GM12878 (cell line): Measurements from ENCODE around the gene ENAH. TPM values are rescaled to one million over a fixed set of nuclear protein-coding genes. Genes with fewer than 3 reads are reported as not detected.

Experiments
- ATAC-seq: fragments of 200-7000 bp; cut with Tn5 transposase; 3 replicates; pipeline ENCODE4 v1.9.1; 2020; ENCODE audit warnings: mild to moderate bottlenecking, moderate library complexity
- BruUV-seq: library from RNA; stranded (reverse); fragments of 400-500 nt; replicated peaks from 2 replicates; lab custom pipeline; 2021; lab: Mats Ljungman, UMichigan
- CTCF ChIA-PET: fragments of 300-600 bp; sonication (Branson Sonifier 250); formaldehyde crosslinking; extraction: SDS; loops from one replicate; lab custom pipeline; 2021; ENCODE audit warnings: inconsistent platforms; lab: Yijun Ruan, JAX
- POLR2A ChIA-PET: fragments of 350-600 bp; formaldehyde crosslinking; extraction: SDS; loops from one replicate; lab custom pipeline; 2021; ENCODE audit warnings: inconsistent platforms; lab: Charles Lee
- RAD21 ChIA-PET: fragments of 300-600 bp; sonication (Branson Sonifier 250); formaldehyde crosslinking; loops from one replicate; lab custom pipeline; 2023; ENCODE audit warnings: antibody characterized with exemption; ENCODE audit not compliant: unreplicated experiment; lab: Charles Lee
- SMC1A ChIA-PET: fragments of 300-600 bp; sonication (Branson Sonifier 250); formaldehyde crosslinking; loops from one replicate; lab custom pipeline; 2023; ENCODE audit not compliant: unreplicated experiment, uncharacterized antibody; lab: Charles Lee
- DNase-seq: peaks from one replicate; pipeline ENCODE4 v3.0.0-alpha.2; 2011; ENCODE audit warnings: low read depth, low spot score
- FAIRE-seq: peaks from 3 replicates; lab custom pipeline; 2011; peaks lifted over from hg19 to GRCh38; lab: Jason Lieb, UNC
- H2AFZ ChIP-seq: 2 replicates; pipeline ENCODE4 v1.6.0; 2011; ENCODE audit warnings: low read depth, low read length, control low read depth; ENCODE audit not compliant: control insufficient read depth
- H3K27ac ChIP-seq: 2 replicates; pipeline ENCODE4 v1.5.1; 2011; ENCODE audit warnings: control low read depth; ENCODE audit not compliant: control insufficient read depth, insufficient read depth
- H3K27me3 ChIP-seq, 2 experiments: replicated peaks in 1 of 2; 2 replicates each; pipeline versions ENCODE4 v1.6.0 to v1.6.1; 2011; ENCODE audit warnings: low read length in 1 of 2; ENCODE audit not compliant: control insufficient read depth in 2 of 2, insufficient read depth in 2 of 2
- H3K36me3 ChIP-seq, 2 experiments: 2 replicates each; pipeline ENCODE4 v1.5.1; 2011; ENCODE audit warnings: low read length in 1 of 2; ENCODE audit not compliant: control insufficient read depth in 2 of 2, insufficient read depth in 2 of 2
- H3K4me1 ChIP-seq: 2 replicates; pipeline ENCODE4 v1.6.1; 2011; ENCODE audit warnings: mild to moderate bottlenecking, low read length, moderate library complexity, mixed read lengths; ENCODE audit not compliant: control insufficient read depth, insufficient read depth
- H3K4me2 ChIP-seq: 2 replicates; pipeline ENCODE4 v1.6.0; 2011; ENCODE audit warnings: control low read depth; ENCODE audit not compliant: control insufficient read depth, insufficient read depth
- H3K4me3 ChIP-seq: fragments of 200-600 bp; sonication (generic); 2 replicates; pipeline ENCODE4 v1.5.1; 2016
- H3K79me2 ChIP-seq: 2 replicates; pipeline ENCODE4 v1.6.0; 2011; ENCODE audit warnings: low read length; ENCODE audit not compliant: control insufficient read depth, insufficient read depth
- H3K9ac ChIP-seq: 2 replicates; pipeline ENCODE4 v1.8.0; 2011; ENCODE audit warnings: low read length, control low read depth, mixed read lengths; ENCODE audit not compliant: control insufficient read depth, insufficient read depth
- H3K9me3 ChIP-seq: replicated peaks from 3 replicates; pipeline ENCODE4 v1.5.1; 2011; ENCODE audit warnings: mild to moderate bottlenecking, low read length; ENCODE audit not compliant: control insufficient read depth, insufficient read depth
- H4K20me1 ChIP-seq: 2 replicates; pipeline ENCODE4 v1.6.0; 2011; ENCODE audit not compliant: control insufficient read depth, insufficient read depth
- ATF7 ChIP-seq: fragments of 450-650 bp; IDR thresholded peaks from 2 replicates; pipeline ENCODE4 v1.6.1; 2016; ENCODE audit warnings: low read depth, mild to moderate bottlenecking
- IKZF1 ChIP-seq: fragments of 450-650 bp; conservative IDR thresholded peaks from 2 replicates; pipeline ENCODE4 v1.6.1; 2017; ENCODE audit warnings: antibody characterized with exemption, mild to moderate bottlenecking
- MEF2B ChIP-seq: fragments of 450-650 bp; IDR thresholded peaks from 2 replicates; pipeline ENCODE4 v1.6.1; 2018; ENCODE audit warnings: mild to moderate bottlenecking, moderate library complexity; ENCODE audit not compliant: partially characterized antibody, poor library complexity, severe bottlenecking
- NBN ChIP-seq: fragments of 450-650 bp; IDR thresholded peaks from 2 replicates; pipeline ENCODE4 v1.6.1; 2016
- NKRF ChIP-seq: fragments of 450-650 bp; conservative IDR thresholded peaks from 2 replicates; pipeline ENCODE4 v1.6.1; 2017; ENCODE audit warnings: mild to moderate bottlenecking, moderate library complexity
- NR2C1 ChIP-seq: fragments of 450-650 bp; IDR thresholded peaks from 2 replicates; pipeline ENCODE4 v1.6.1; 2017; ENCODE audit warnings: antibody characterized with exemption, mild to moderate bottlenecking, moderate library complexity
- POU2F2 ChIP-seq: IDR thresholded peaks from 3 replicates; pipeline ENCODE4 v1.6.1; 2011; ENCODE audit warnings: low read depth, mild to moderate bottlenecking, low read length, borderline replicate concordance
- PRDM15 ChIP-seq: fragments of 450-650 bp; formaldehyde crosslinking; IDR thresholded peaks from 2 replicates; pipeline ENCODE4 v1.4.0; 2020; ENCODE audit warnings: mild to moderate bottlenecking, moderate library complexity
- RCOR1 ChIP-seq: conservative IDR thresholded peaks from 2 replicates; pipeline ENCODE4 v1.6.1; 2012; ENCODE audit warnings: low read depth, low read length, improper control_type of control experiment
- WGBS: methylation state at CpG from one replicate; pipeline ENCODE4 v1.1.6; 2016; ENCODE audit warnings: low lambda C conversion rate; ENCODE audit not compliant: insufficient replicate concordance, insufficient coverage; ENCODE audit errors: missing lambda C conversion rate; 5-methylcytosine and 5-hydroxymethylcytosine counted together
- in situ Hi-C: fragments of 300-500 bp; cut with MboI; formaldehyde crosslinking; loops from 9 replicates; pipeline ENCODE4 v1.14.3; 2018; ENCODE audit warnings: mixed read lengths
- intact Hi-C: fragments of 100-400 bp; cut with micrococcal nuclease; formaldehyde crosslinking; loops from one replicate; pipeline ENCODE4 v1.14.2; 2022; ENCODE audit not compliant: unreplicated experiment
- polyA plus RNA-seq, 11 experiments: library from polyadenylated mRNA; depleted of rRNA in 4 of 11; unstranded in 6 of 11; stranded (reverse) in 5 of 11; fragments of >200 nt; fragmentation: Nextera tagmentation in 4 of 11; fragmentation: Illumina TruSeq in 1 of 11; extraction: Ambion mirVana in 4 of 11; extraction: Trizol in 1 of 11; gene quantifications; 1 replicate in 1 of 11; 2 replicates in 10 of 11; pipeline versions ENCODE4 v1.2.1 to v1.2.3, GENCODE V29; 2011 to 2016; ENCODE audit warnings: inconsistent platforms in 2 of 11, missing spikeins in 2 of 11, low read depth in 1 of 11
- total RNA-seq, 4 experiments: library from RNA; depleted of rRNA in 3 of 4; stranded (reverse); fragments of >200 nt in 3 of 4; fragmentation: Illumina TruSeq in 1 of 4; extraction: Trizol in 1 of 4; gene quantifications; 2 replicates each; pipeline versions ENCODE4 v1.2.1 to v1.2.3, GENCODE V29; 2013 to 2021
- TF ChIP-seq, protein P1 (sequence below): fragments of 450-650 bp; IDR thresholded peaks from 2 replicates; pipeline ENCODE4 v1.6.1; 2017; ENCODE audit warnings: mild to moderate bottlenecking, moderate library complexity

Gene ENAH
- total and polyA plus RNA-seq, 10 of the 15 experiments (the other 5 are each of a cell fraction or from before 2014, with no cell fraction given) = under 0.01 to 0.62 (median 0.06) TPM; not detected in 5

- DNase-seq (no peak), ATAC-seq (no peak), FAIRE-seq (no peak)
- WGBS = 57% methylated on average over 16 of the region's 19 CpGs
- H3K4me2 ChIP-seq = no peak overlapping the region
- intact Hi-C loops (no loop called here), in situ Hi-C loops (no loop called here)
- TF ChIP-seq PRDM15 (no peak), NBN (no peak), POU2F2 (no peak), RCOR1 (no peak), NR2C1 (no peak), ATF7 (no peak), MEF2B (no peak), IKZF1 (no peak), NKRF (no peak)
- TF ChIP-seq, protein P1, sequence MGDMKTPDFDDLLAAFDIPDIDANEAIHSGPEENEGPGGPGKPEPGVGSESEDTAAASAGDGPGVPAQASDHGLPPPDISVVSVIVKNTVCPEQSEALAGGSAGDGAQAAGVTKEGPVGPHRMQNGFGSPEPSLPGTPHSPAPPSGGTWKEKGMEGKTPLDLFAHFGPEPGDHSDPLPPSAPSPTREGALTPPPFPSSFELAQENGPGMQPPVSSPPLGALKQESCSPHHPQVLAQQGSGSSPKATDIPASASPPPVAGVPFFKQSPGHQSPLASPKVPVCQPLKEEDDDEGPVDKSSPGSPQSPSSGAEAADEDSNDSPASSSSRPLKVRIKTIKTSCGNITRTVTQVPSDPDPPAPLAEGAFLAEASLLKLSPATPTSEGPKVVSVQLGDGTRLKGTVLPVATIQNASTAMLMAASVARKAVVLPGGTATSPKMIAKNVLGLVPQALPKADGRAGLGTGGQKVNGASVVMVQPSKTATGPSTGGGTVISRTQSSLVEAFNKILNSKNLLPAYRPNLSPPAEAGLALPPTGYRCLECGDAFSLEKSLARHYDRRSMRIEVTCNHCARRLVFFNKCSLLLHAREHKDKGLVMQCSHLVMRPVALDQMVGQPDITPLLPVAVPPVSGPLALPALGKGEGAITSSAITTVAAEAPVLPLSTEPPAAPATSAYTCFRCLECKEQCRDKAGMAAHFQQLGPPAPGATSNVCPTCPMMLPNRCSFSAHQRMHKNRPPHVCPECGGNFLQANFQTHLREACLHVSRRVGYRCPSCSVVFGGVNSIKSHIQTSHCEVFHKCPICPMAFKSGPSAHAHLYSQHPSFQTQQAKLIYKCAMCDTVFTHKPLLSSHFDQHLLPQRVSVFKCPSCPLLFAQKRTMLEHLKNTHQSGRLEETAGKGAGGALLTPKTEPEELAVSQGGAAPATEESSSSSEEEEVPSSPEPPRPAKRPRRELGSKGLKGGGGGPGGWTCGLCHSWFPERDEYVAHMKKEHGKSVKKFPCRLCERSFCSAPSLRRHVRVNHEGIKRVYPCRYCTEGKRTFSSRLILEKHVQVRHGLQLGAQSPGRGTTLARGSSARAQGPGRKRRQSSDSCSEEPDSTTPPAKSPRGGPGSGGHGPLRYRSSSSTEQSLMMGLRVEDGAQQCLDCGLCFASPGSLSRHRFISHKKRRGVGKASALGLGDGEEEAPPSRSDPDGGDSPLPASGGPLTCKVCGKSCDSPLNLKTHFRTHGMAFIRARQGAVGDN = no peak
- no peaks in the 10 kb centered on the region for H3K79me2 ChIP-seq
- no peak overlapping the region for H3K9ac ChIP-seq
- H3K27me3 ChIP-seq = no peaks in the 10 kb centered on the region; a peak in 1 of 4 replicates
- H3K36me3 ChIP-seq = no peaks in the 10 kb centered on the region
- H3K4me3 ChIP-seq = no peak overlapping the region
- H2AFZ ChIP-seq = no peak overlapping the region
- SMC1A ChIA-PET = interaction anchor here (0.7 kb wide), 1 partner anchor 15 kb away, joined by 3 read pairs; no protein-coding TSS in a partner anchor
- no TSS peak for BruUV-seq
- no peaks in the 10 kb centered on the region for H4K20me1 ChIP-seq
- CTCF ChIA-PET = no interaction called here
- no peaks in the 10 kb centered on the region for H3K9me3 ChIP-seq
- POLR2A ChIA-PET = interaction anchor here (0.6 kb wide), 1 partner anchor 36 kb away, joined by 3 read pairs; no protein-coding TSS in a partner anchor
- RAD21 ChIA-PET = no interaction called here
- H3K4me1 ChIP-seq = no peaks in the 10 kb centered on the region
- H3K27ac ChIP-seq = no peak overlapping the region
Observed at GRCh38 chr1:225519166-225519863, 133.6 kb downstream of the ENAH start.
